HUES48 (cell line): Measurements from ENCODE around the gene EVC2.

ENCODE experiments used
- H3K27ac ChIP-seq: one replicate; pipeline ENCODE4 v1.7.0; 2013; ENCODE audit warnings: low read depth, low read length, inconsistent platforms
- H3K27me3 ChIP-seq: 2 replicates; pipeline ENCODE4 v1.6.1; 2013; ENCODE audit warnings: mild to moderate bottlenecking, low read length; ENCODE audit not compliant: control insufficient read depth, insufficient read depth
- H3K36me3 ChIP-seq: 2 replicates; pipeline ENCODE4 v1.6.1; 2013; ENCODE audit warnings: low read length; ENCODE audit not compliant: control insufficient read depth, insufficient read depth
- H3K4me1 ChIP-seq: 2 replicates; pipeline ENCODE4 v1.6.1; 2013; ENCODE audit warnings: mild to moderate bottlenecking, low read length; ENCODE audit not compliant: control insufficient read depth, insufficient read depth
- H3K4me3 ChIP-seq: 2 replicates; pipeline ENCODE4 v1.5.1; 2013; ENCODE audit warnings: mild to moderate bottlenecking, low read depth, low read length
- H3K9ac ChIP-seq: 2 replicates; pipeline ENCODE4 v1.6.1; 2013; ENCODE audit warnings: mild to moderate bottlenecking, low read depth, low read length, moderate library complexity
- H3K9me3 ChIP-seq: 2 replicates; pipeline ENCODE4 v1.6.1; 2013; ENCODE audit warnings: low read length; ENCODE audit not compliant: control insufficient read depth, insufficient read depth

EVC2 gene

DNA sequence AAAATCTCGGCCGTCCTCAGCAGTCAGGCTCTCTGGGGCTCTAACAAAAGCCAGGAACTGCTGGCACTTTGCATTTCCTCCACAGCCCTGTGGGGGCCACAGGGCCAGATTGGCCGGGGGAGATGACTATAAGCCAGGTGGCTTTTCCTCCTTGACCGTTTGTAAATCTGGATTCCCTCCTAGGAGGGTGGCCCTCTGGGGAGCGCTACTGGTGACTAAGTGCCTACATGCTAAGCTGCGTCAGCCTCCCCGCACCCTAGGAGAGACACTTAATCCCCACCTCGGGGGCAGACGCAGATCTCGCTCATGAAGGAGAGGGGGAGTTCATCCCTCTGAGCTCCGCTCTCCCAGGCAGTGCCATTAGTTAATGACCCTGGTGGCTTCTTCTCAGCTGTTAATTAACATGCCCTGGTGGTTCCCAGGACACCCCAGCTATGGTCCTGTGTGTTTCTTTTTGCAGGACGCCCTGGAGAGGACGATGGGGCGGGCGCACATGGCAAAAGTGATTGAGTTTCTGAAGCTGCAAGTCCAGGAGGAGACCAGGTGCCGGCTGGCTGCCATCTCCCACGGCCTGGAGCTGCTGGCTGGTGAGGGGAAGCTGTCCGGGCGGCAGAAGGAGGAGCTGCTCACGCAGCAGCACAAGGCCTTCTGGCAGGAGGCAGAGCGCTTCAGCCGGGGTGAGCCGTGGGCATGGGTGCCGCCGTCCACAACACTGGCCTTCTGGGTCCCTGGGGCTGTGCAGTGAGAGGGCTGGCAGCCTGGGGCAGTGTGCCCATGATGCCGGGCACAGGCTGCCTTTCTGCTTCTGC, 44.2 kb upstream of the EVC2 start:
- Histone ChIP-seq H3K9me3 (no peaks in the 10 kb centered on the region), H3K4me1 (peaks cover 18% of the 10 kb centered on the region), H3K27ac (peak overlapping the region; percentile 82), H3K36me3 (peaks cover 41% of the 10 kb centered on the region), H3K27me3 (no peaks in the 10 kb centered on the region), H3K9ac (no peak overlapping the region), H3K4me3 (no peak overlapping the region)

DNA sequence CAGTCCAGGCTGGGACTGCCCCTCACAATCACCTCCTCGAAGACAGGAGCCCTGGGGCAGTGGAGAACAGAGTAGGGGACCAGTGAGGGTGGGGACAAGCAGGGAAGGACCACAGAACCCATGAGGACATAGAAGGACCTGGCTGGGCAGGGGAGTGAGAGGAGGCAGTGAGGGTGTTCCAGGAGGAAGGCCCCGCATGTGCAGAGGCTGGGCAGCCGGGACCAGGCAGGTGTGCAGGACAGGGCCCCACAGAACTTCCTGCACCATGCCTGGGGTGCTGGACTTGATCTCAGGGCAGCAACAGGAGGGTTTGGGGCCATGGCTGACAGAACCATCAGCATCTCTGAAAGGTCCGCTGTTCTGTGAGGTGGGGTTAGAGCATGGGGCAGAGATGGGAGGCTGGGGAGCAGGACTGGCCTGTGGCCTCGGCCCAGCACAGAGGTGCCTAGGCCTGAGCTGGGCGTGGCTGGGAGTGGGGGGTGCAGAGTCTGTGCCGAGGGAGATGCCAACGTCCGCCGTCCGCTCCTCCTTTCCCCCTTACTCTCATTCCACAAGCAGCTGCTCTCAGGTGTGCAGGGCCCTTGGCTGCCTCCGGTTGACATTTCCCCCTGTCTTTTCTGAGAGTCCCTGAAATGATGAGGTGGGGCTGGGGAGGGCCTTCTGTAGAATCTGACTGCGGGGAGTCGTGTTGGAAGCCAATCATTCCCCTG, 43.5 kb upstream of the EVC2 start:
- Histone ChIP-seq H3K9ac (no peak overlapping the region), H3K27ac (peak overlapping the region; percentile 48), H3K4me1 (peaks cover 18% of the 10 kb centered on the region), H3K4me3 (no peak overlapping the region), H3K27me3 (no peaks in the 10 kb centered on the region), H3K36me3 (peaks cover 35% of the 10 kb centered on the region), H3K9me3 (no peaks in the 10 kb centered on the region)

DNA sequence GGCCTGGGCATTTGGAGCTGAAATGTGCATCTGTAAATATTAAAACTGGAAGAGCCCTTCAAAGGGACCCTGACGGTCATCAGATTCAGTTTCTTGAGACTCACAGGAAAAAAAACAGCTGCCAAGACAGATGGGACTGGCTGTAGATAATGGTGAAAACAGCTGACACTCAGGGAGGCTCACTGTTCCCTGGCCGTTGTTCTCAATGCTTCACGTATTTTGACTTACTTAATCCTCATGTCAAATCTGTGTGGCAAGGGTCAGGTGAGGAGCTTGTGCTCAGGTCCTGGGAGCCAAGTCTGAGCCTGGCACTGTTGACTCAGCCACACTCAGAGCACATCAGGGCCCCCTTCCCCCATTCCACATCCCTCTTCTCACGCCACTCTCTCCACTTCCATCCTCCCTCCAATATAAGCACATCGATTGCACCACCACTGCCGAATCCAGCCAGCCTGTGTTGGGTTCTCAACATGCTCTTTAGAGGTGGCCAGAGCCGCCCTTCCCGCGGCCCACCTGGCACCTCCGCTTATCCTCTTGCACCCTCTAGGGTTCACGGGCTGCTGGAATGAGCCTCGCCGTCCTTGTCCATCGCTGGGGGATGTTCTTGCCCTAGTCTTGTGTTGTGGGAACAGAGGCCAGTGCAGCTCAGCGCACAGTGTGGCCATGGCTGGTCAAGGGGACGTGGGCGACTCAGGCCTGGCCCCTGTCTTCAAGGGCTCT, 42.7 kb upstream of the EVC2 start:
- no peak overlapping the region for H3K27ac ChIP-seq
- H3K36me3 ChIP-seq, result peaks cover 28% of the 10 kb centered on the region
- peaks cover 18% of the 10 kb centered on the region for H3K4me1 ChIP-seq
- H3K9me3 ChIP-seq, result no peaks in the 10 kb centered on the region
- no peaks in the 10 kb centered on the region for H3K27me3 ChIP-seq
- no peak overlapping the region for H3K9ac ChIP-seq
- H3K4me3 ChIP-seq, result no peak overlapping the region

DNA sequence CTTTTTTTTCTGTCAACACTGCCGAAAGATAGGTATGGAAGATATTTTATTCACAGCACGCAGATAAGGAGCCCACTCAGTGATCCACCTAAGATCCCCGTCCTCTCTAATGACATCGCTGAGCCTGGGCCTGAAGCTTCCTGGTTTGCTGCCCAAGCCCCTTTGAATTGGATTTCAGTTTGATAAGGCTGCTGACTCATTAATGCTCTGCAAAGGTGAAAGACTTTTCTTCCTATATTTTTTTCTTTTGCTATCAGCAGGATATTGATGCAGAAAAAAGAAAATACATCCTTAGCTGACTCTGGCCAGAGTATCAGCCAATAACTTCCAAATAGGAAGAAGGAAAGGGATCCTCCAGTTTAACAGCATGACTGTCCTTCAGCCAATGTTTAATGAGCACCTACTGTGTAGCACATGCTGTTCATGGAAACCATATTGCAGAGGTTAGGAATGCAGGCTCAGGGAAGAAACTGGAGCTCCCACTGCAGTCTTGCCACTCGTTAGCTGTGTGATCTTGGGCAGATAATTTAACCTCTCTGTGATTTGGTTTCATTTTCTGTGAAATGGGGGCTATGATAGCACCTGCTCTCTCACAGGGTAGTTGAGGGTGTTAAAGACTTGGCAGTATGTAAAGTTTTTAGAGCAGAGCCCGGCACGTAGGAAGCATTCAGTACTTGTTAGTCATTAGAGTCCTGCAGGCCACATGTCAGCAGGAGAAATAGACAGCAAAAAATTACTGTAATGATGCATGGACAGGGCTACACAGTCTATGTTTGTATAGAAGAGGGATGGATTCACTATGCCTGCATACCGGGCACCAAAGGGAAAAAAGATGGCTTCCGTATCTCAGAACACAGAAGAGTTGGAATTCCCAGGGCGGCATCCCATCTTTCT, 41.9 kb upstream of the EVC2 start:
- Histone ChIP-seq H3K9ac (no peak overlapping the region), H3K36me3 (peaks cover 26% of the 10 kb centered on the region), H3K4me1 (peaks cover 18% of the 10 kb centered on the region), H3K27ac (no peak overlapping the region), H3K4me3 (no peak overlapping the region), H3K9me3 (no peaks in the 10 kb centered on the region), H3K27me3 (no peaks in the 10 kb centered on the region)

DNA sequence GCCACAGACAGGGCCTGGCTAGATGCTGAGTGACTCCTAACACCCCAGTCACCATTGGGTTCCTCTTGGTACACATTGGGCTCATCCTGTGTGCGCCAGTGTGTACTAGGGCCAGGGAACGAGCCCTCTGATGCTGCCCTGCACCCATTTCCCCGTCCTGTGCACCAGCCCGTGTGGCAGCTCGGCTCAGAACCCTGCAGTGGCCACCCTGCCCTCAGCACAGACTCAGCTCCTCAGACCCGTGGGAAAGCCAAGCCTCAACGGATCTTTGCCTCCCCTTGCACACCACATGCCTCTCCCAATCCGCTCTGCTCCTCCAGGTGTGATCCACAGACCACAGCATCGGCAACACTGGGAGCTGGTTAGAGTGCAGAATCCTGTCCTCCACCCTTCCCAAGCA, 41.2 kb upstream of the EVC2 start:
- Histone ChIP-seq H3K27ac (no peak overlapping the region), H3K9ac (no peak overlapping the region)

DNA sequence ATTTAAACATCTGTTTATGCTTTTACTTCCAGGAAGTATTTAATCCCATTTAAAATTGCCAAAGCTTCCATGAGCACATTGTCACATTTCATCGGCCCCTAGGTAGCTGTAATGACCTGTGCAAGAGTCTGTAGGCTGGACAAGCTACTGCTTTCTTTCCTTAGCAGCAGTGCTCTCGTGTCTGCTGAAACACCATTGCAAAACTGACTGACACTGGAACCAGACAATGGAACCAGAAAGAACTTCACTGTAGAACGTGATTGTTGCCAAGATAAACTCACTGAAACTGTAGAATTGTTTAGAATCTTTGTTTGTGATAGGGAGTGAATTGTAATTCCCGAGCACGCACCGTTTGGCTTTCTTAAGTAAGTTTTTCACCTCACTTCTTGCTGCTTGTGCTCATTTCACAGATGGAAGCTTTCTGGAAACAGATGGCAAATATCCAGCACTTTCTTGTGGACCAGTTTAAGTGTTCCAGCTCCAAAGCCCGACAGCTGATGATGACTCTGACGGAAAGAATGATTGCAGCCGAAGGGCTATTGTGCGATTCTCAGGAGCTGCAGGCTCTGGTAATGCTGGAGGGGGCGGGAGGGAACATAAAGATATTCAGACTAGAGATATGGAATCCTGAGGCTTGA, 39.5 kb upstream of the EVC2 start:
- Histone ChIP-seq H3K4me1 (peaks cover 15% of the 10 kb centered on the region), H3K36me3 (peaks cover 32% of the 10 kb centered on the region), H3K9ac (no peak overlapping the region), H3K9me3 (peaks cover 5% of the 10 kb centered on the region), H3K27me3 (no peaks in the 10 kb centered on the region), H3K4me3 (no peak overlapping the region), H3K27ac (no peak overlapping the region)

More for the DNA sequence above, 41.2 kb upstream of the EVC2 start:
- H3K36me3 ChIP-seq, result peaks cover 27% of the 10 kb centered on the region
- H3K9me3 ChIP-seq, result no peaks in the 10 kb centered on the region
- no peak overlapping the region for H3K4me3 ChIP-seq
- no peaks in the 10 kb centered on the region for H3K27me3 ChIP-seq
- H3K4me1 ChIP-seq, result peaks cover 18% of the 10 kb centered on the region

DNA sequence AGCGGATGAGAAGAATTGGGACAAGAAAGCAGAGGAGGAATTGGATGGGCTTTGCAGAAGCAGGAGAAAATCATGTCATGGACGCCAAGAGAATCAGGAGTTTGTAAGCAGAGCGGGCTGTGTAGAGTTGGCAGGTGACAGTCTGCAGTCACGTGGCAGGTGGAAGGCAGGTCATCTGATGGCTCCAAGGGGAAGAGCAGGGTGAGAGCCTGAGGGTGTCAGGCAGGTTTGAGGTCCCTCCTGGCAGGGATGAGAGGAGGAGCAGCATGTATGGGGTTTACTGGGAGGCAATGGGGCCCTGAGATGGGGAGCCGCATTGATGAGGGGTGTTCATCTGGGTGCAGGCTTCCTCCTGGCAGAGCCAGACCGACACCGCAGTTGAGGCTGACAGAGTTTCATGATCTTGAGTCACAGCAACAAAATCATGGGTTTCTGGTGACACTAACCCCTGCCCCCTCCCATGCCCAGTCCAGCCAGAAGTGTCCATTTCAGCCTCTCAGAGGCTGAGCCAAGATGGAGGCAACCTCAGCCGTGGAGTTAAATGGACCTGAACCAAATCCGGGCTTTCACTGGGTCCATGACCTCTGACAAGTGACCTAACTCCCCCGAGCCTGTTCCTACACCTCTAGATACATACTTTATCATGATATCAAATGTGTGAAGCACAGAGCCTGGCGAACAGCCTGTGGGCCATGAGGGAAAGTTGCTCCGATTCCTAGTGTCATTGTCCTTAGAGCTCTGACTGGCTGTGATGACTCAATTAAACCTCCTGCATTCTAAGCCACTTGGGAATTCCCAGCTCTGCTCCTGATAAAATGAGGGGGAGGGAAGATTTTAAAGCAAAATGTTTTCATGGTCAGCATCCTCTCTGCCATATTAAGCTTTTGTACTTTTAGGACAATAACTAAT, 38.7 kb upstream of the EVC2 start:
- Histone ChIP-seq H3K27me3 (no peaks in the 10 kb centered on the region), H3K9ac (no peak overlapping the region), H3K9me3 (peaks cover 5% of the 10 kb centered on the region), H3K27ac (no peak overlapping the region), H3K4me1 (peaks cover 8% of the 10 kb centered on the region), H3K36me3 (peaks cover 40% of the 10 kb centered on the region), H3K4me3 (no peak overlapping the region)

DNA sequence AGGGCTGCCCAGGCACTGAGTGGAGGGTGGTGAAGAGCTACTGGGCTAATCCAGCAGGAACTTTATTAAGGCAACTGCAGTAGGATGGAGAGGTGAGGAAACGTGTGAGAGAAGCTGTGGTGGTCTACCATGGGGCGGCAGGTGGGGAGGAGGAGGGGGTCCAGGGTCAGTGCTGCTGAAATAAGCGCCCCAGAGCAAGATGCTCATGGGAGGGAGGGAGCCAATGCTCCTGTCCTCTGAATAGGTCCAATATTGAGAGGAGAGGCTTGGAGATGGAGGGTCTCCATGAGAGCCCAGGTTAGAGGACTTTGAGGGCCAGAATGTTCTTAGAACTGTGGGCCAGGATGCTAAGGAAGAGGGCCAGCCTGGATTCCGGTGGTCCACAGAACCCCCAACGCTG, 37.9 kb upstream of the EVC2 start:
- no peaks in the 10 kb centered on the region for H3K27me3 ChIP-seq
- H3K4me3 ChIP-seq, result no peak overlapping the region
- H3K36me3 ChIP-seq, result peaks cover 40% of the 10 kb centered on the region
- H3K27ac ChIP-seq, result no peak overlapping the region
- no peak overlapping the region for H3K9ac ChIP-seq
- H3K9me3 ChIP-seq, result peaks cover 5% of the 10 kb centered on the region
- H3K4me1 ChIP-seq, result no peaks in the 10 kb centered on the region

DNA sequence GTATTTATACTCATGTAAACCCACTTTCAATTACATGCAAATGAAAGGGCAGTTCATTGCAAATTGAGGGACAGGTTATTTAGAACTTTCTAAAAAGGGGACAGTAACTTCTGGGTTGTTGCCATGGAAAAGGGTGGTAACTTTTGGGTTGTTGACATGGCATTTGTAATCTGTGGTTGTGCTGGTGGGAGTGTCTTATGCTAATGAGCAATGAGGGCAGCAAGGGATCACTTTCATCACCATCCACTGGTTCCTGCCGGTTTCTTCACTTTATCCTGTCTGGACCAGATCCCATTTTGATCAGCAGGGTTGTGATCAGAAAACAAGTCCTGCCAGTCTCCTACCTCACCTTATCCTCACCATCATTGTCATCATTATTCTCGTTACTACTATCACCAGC, 34.6 kb upstream of the EVC2 start:
- H3K27me3 ChIP-seq, result no peaks in the 10 kb centered on the region
- H3K9me3 ChIP-seq, result peaks cover 5% of the 10 kb centered on the region
- H3K9ac ChIP-seq, result no peak overlapping the region
- no peak overlapping the region for H3K27ac ChIP-seq
- H3K36me3 ChIP-seq, result peaks cover 35% of the 10 kb centered on the region
- H3K4me1 ChIP-seq, result no peaks in the 10 kb centered on the region
- no peak overlapping the region for H3K4me3 ChIP-seq
